Stimulated activated CD4-positive, alpha-beta T cell treated with anti-CD3 and anti-CD28 coated beads, Interleukin-1b, Interleukin-23, amount 100 ng/mL, for 24 hours (primary cell): ENCODE measurements around the gene PRKCB.

ENCODE experiments used
- DNase-seq, 4 experiments: peaks; one replicate each; pipeline ENCODE4 v3.0.0-alpha.2; 2020; ENCODE audit warnings: low read depth in 4 of 4, low spot score in 1 of 4

PRKCB gene

DNA sequence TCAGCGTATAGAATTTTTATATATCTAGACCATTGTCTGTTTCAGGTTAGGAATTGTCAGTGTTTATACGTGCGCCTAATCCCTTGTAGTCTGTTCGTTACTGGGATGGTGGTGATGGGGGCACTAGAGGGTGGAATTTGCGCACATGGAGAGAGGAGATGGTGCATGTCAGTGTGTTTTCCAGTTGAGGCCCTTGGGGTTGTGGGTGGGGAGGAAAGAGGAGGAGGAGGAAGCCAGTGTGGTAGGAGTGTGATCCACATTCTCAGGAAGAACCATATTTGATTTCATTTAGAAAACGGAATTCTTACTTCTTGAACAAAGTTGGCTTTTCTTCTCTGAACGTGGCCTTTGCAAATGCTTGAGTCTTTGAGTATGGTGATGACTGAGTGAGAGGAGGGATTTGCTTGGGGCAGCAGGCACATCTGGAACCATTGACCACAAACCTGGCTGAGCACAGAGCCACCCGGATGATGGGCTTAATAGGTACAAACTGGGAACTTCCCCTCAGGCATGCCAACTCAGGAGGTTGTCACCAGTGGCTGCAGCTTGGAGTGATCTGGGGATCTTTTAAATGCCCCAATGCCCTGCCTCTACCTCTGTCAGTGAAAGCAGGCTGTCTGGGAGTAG lies 98.9 kb downstream of the PRKCB start:
- DNase-seq: no peak

DNA sequence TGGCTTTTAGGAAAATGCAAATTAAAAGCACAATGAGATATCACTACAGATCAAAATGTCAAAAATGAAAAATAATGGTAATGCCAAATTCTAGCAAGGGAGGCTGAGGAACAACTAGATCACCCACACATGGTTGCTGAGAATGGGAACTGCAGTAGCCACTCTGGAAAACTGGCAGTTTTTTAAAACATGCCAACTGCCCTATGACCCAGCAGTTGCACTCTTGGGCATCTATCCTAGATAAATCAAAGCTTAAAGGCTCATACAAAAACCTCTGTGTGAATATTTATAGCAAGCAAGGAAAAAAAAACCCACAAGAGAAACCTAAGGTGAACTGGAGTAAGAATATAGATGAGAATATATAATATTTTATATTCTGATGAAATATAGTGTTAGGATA lies 104.3 kb downstream of the PRKCB start:
- no peak for DNase-seq

DNA sequence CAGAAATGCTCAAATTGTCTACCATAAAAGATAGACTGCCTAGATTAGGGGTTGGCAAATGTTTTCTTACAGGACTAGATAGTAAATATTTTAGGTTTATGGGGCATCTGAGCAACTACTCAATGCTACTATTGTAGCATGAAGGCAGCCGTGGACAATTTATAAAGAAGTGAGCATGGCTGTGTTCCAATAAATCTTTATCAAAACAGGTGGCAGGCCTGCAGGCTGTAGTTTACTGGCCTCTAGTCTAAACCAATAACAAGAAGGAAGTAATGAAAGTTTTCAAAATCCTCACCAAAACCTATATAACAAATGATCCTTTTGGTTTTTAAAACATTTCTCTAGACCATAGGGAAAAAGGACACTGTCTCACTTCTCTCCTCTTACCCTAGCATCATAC lies 105.2 kb downstream of the PRKCB start:
- DNase-seq: no peak

DNA sequence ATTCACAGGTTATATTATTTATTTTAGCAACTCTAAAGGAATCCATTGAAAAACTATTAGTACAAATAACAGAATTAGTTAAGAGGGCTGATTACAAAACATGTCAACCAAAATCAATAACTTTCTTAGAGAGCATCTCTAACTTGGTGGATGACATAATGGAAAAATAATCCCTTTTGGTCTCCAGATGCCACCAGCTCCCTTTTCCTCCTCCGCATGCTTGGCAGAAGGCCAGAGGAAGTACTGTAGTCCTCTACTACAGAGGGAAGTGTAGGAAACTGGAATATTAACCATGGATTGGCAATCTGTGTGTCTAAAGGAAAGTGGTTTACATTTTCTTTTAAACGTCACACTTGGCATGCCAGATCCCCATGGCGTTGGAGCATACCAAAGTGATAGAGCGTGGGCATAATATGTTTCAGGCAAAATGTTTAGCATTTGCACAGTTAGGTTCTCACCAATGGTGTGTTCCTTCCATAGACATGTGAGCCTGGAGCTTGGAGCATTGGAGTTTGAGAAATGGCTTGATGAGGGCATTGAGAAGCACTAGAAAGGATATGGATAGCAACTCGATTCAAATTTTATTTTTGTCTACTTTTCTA lies 106.3 kb downstream of the PRKCB start:
- DNase-seq: no peak

DNA sequence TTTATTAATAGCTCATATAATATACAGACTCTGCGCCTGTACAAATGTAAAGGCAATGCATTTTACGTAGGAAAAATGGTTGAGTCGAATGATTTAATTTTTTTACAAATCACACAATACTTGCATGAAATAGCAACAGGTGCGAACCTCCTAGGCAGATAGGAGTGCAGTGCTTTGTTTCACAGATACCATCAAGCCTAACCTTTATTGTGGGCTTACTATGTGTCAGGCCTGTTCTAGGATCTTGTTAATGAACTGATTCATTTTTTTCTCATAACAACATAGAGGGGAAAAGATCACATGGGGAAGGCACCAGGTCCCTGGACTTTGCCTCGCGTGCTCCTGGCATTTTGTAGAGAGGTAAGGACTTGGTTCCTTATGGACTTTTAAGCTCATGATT lies 107.8 kb downstream of the PRKCB start:
- DNase-seq: no peak

DNA sequence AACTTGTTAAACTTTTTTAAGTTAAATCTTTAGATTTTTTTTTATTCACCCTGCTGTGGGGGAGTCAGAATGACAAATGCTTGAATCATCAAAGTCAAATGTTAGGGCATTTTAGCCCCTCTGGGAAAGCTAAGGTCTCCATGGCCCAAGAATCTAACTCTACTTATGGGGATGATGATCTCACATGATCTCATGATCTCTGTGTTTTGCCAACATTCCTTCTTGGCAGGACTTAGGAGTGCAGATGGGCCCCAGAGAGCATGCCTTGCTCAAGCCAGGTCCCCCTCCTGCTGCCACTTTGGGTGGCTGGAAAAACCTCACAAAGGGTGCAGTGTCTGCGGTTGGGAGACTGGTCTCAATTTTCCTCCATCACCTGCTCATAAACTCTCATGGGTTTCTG lies 108.6 kb downstream of the PRKCB start:
- no peak for DNase-seq

DNA sequence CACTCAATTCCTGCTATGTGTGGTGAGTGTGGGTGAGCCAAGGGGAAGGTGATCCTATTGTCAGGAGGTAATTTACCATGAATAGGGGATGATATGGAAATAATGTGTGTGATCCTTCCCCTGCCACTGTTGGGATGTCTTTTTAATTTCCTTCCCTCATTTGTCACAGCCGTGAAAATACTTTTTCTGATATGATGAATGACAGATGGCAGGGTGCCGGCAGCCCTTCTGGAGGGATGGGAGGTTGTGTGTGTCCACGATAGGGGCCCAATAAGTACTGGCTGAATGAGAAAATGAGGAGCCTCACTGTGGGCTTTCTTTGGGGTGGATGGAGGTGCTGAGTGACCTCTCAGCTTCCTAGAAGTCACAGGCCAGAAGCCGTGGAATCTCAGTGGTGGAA lies 109.5 kb downstream of the PRKCB start:
- no peak for DNase-seq

DNA sequence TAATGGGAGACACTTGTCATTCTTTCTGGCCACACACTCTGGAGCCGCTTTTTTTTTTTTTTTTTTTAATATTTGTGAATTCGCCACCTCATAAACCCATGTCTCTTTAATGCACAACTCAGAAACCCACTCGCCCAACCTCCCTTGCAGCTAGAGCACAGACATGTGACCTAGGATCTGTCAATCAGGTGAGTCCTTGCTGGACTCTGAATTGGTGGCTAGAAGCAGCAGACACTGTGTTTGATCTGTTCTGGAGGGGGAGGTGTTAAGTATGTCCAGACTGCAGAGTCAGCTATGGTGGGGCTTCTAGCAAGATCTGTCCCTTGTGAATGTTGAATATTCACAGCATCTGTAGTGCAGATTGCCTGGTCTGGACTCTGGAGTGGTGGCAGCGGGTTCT lies 112.1 kb downstream of the PRKCB start:
- no peak for DNase-seq

DNA sequence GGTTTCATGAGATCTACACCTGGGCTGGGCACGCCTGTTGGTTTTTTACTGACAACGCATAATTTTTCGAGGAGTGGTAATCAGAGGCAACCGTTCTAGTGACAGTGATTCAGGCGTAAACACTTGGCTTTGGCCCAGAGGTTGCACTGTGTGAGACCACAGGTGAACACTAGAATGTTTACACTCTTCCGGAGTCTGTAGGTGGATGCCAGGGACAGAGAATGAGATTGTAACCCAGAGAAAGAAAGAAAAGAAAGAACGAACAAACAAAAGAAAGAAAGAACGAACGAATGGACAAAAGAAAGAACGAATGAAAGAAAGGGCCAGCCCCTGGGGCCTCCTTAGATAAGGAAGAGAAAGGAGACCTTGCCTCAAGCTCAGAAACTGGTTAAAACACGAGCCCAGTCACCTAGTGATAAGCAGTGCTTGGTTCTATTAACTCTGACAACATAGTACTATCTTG lies 113.2 kb downstream of the PRKCB start:
- no peak for DNase-seq

DNA sequence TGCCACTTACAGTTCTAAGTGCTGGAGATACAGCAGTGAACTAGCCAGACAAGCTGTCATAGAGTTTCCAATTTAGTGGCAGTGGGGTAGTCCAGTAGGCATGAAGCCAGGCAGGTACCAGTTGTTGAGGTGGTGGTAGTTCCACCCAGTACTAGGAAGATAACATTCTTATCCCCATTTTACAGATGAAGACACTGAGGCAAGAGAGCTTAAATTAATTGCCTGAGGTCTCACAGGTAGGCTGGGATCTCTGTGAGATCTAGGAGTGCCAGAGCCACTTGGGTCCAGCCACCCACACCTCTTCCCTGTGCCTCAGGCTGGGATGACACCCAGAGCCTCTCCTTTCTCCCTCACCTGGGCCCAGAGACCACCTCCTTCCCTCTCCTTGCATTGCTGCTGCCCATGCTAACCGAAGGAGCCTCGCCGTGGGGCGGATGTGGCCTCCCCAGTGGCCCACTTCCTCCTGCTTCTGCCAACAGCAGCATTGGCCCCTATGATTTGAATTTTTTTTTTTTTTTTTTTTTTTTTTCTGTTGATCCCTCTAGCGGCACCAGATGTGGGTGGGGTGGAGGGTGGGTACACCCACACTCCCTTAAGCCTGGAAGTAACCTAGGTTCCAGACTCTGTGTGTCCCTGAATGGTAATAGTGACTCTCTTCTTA lies 114.0 kb downstream of the PRKCB start:
- no peak for DNase-seq

DNA sequence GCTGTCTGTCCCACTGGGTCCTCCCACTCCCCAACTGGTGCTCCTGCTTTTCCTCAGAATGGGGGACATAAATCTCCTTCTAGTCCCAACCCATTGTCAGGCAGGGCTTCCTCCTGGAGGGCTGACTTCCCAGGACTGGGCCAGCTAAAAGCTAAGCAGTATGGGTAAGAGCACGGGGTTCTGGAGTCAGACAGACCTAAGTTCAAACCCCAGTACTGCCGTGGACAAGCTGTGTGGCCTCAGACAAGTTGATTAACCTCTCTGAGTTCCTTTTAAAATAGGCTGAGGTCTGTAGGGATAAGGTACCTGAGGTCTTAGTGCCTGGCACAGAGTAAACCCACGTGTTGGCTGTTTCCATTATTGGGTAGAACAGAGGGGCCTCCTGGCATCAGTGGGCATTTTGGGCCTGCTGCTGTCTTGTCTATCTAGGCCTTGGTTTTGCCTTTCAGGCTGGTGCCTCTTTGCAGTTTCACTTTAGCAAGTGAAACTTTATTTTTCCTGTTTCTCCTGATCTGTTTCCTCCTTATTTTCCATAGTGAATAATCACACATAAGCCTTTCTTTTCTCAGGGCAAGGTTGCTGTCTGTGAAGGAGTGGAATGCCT lies 114.6 kb downstream of the PRKCB start:
- DNase-seq: no peak

DNA sequence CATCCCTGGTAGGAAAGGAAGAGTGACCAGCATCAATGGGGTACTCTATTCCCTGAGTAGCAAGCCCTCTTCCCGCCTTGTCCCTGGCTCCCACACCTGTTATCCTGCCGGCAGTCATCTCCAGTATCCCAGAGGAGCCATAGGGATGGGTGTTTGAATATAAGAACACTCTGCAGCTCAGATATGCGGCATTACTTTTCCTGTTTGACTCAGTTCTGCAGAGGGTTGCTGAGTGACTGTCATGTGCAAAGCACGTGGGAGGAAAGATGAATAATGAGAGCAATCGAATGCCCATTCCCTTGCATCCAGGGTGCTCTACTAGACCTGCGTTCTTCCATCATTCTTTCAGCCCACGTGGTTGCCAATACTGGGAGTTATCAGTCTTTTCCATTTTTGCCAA lies 115.1 kb downstream of the PRKCB start:
- DNase-seq: no peak

DNA sequence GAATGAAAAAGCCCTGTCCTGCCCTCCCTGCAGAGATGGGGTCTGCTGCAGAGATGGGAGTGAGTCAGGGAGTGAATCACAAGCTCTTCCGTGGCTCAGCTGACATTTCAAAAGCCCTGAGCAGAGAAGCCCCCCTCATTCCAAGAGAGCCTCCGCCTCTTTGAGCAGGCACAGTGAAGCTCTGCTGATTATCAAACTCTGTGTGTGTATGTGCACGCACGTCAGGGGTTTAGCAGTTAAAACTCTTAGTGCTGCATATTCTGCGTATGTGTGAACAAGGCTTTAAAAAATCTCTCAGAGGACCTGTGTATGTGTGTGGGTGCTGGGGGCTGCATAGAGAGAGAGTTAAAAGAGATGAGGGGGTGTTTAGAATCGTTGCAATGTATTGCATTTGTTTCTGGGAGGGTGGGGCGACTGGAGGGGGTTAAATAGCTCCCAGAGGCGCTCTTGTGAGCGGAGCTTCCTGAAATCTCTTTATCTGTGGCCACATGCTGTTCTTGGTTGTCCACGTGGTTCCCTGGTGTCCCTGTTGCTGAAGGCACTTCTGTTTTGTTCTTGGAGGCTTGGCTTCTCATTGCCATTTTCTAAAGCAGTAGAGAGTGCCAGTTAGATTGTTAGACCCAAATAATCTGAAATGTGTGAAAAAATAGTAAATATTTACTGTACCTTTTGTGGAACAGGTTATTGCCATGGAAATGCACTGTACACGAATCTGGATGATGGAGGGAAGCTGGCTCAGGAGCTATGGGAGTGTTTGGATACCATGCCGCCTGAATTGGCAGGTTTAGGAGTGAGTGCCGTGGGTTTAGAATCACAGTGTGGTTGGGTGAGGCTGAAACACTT lies 116.6 kb downstream of the PRKCB start:
- peak in 2 of 4 experiments; percentile 33 to 36 for DNase-seq

DNA sequence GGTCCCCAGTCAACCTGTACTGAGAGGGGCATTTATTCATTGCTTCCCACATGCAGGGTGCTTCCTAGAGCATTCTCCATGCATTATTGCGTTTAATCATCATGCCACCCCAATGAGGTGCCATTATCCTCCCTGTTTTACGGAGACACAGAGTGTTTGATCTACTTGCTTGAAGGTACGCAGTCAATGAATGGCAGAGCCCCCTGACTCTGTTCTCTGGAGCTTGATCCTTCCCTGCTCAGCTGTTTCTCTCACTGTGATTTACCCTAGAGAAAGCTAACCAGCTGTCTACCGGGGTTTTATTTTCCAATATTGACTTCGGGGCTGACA lies 117.2 kb downstream of the PRKCB start:
- DNase-seq: no peak

DNA sequence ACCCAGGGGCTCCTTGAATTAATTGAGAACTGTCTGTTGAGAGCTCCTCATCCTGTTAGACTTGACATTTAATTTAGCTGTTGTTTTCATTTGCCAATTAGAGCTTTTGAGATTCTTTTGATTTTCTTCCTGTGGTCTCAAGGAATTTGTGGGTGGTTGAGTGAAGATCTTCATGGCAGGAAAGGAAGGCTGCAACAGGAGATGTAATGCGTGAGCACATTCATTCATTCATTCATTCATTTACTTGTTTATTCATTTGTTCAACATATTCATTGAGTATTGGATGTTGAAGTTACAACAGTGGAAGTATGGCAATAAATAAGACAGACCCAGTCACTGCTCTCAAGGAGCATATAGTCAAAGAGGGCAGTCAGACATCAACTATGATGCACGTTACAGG lies 117.7 kb downstream of the PRKCB start:
- no peak for DNase-seq

DNA sequence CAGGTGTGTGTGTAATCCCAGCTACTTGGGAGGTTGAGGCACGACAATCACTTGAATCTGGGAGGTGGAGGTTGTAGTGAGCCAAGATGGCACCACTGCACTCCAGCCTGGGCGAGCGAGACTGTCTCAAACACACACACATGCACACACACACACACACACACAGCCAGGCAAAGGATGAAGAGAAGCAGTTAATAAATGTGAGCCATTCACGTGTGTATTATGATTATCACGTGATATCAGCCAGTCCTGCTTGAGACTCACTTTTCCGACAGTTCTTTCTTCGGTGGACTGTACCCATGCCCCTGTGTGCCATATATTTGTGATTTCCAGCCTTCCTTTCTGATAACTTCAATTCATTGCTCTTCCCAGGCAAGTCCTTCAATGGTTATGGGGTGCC lies 119.3 kb downstream of the PRKCB start:
- DNase-seq: no peak

DNA sequence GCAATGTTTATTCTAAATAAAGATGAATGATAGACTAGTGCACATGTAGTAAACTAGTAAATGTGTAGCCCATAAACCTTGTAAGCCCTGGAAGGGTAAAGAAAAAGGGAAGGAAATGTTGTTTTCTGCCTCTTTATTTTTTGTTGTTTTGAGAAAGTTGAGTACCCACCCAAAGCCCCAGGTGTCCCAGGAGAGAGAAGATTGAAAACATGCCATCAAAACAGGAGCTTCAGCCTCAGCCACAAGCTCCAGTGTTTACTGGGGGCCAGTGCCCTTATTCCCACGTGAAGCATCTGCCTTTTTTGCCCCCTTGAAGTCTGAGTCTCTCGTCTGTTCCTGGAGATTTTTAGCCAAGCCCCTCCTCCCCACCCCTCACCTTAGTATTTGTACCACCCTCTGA lies 121.5 kb downstream of the PRKCB start:
- DNase-seq: no peak

DNA sequence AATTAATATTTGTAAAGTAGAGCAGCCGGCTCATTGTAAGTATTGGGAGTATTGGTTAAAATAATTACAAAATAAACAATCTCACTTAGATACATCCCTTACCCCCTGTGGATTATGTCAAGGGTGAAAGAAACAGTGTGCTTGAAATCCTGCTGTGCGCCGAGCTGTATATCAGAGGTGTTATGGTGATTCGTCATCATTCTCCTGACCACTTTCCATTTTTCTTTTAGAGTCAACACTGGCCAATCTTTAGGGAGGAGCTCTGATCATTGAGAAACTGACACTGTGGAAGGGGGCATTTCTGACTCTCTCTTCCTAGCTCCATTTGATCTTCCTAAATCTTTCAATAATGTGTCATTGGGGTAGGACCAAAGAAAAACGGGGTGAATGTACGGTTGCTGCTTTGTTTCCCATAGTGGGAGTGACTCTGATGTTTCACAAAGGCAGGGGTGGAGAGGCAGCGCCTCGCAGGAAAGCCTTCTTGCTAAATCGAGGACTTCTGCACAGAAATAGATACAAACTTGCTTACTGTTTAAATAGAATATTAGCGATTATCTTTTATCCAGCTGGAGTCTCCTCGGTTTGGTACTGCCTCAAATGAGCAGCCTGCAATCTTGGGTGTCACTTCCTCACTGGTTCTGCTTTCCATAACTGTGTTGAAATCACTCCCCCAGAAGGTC lies 123.4 kb downstream of the PRKCB start:
- no peak for DNase-seq

DNA sequence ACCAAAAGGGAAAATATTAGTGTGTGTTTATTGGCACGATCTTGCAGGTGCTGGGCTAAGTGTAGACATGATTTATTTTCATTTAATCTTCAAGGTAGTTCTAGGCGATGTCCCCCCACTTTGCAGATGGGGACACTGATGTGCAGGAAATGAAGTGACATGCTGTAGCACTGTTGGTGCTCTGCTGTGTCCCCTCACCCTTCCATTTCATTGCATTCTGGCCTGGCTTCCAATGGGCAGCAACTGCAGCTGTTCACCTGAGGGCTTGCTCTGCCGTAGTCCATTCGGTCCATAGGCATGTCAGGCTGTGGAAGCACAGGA lies 123.9 kb downstream of the PRKCB start:
- no peak for DNase-seq

DNA sequence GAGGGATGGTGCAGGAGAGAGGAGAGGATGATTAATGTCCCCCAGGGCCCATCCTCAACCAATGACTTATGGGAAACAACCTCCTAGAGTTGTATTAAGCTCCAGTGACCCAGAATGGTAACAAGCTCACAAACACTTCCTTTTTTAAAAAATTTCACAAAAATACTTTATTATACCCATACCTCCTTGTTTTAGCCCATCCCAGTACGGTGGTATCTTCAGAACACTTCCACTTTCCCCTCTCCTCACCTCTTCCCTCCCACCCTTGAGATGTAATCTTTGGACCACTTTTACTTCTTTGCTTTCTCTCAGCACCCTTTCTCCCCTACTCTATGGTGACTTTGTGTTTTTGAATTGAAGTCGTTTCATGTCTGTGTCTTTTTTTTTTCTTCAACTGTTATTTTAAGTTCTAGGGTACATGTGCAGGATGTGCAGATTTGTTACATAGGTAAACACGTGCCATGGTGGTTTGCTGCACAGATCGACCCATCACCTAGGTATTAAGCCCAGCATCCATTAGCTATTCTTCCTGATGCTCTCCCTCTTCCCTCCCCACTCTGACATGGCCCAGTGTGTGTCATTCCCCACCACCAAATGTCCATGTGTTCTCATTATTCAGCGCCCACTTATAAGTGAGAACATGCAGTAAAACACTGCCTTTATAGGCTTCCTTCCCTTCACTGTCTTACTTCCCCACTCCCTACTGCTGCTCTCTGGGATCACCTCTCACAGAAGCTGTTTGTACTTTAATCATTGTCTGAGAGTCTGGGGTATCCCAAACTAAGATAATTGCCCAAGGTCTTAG lies 124.5 kb downstream of the PRKCB start:
- no peak for DNase-seq
